HG03135 (cell line): ENCODE measurements around the gene USH2A.
"Not testable (repeated sequence)": the region's sequence is repeated elsewhere in the genome, so short reads cannot be mapped to it uniquely, and the experiment has no call there.

Experiments used
- ATAC-seq: cut with Tn5 transposase; IDR thresholded peaks from one replicate; pipeline ENCODE4 v1.9.1; 2021; ENCODE audit warnings: mild to moderate bottlenecking, moderate library complexity; ENCODE audit not compliant: unreplicated experiment

Gene USH2A

DNA sequence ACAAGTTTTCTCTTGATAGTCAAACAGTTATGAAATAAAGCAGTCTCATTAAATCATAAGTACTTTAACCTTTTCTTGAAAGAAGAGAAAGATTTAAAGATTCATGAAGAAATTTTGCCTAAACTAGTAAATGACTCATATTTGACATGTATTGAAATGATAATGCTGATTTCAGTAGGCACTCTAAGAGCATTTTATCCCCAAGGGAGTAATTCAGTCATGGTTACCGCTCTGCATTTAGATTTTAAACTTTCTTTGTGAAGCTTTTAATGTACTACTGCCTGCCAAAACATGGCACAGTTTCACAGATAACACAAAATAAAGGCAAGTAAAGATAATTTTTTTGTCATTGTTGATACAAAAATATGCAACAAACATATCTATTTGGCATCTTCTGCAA, 6.8 kb downstream of the USH2A start:
- no peak for ATAC-seq

DNA sequence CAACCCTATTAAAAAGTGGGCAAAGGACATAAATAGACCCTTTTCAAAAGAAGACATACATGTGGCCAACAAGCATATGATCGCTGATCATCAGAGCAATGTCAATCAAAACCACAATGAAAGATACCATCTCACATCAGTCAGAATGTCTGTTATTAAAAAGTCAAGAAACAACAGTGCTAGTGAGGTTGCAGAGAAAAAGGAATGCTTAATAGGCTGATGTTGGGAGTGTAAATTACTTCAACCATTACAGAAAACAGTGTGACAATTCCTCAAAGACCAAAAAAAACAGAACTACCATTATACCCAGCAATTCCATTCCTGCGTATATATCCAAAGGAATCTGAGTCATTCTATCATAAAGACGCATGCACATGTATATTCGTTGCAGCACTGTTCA, 13.2 kb downstream of the USH2A start:
- no peak for ATAC-seq

DNA sequence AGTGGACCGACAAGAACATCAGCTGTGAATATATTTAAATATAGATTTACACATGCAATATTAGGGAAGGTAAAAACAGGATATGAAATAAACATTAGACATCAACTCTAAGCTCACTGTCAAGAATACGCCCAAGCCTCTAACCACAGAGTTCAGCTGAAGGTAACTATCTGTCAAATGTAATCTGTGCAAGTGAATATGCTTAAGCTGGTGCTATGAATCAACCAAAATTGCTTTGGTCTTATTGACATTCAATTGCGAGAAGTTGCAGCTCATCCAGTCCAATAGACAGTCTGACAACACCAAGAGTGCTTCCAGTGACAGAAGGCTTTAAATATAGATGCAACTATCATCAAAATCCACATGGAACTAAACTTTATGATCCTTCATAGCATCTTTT, 32.3 kb downstream of the USH2A start:
- no peak for ATAC-seq

DNA sequence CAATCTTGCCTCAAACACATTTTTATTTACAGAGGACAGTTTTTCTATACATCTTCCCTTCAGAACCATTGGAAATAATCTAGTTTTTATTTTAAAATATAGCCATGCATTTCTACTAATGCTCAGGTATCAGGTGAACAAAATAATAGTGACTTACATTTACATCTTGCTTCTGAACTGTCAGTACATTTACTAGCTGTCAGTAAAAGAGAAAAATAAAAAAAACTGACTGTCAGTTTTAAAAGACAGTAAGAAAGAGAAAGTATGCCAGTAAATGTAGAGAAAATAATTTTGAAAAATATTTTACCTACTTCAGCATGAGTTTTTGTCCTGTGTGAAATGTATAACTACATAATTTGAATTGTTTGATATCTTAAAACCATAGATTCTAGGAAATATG, 33.5 kb downstream of the USH2A start:
- no peak for ATAC-seq

DNA sequence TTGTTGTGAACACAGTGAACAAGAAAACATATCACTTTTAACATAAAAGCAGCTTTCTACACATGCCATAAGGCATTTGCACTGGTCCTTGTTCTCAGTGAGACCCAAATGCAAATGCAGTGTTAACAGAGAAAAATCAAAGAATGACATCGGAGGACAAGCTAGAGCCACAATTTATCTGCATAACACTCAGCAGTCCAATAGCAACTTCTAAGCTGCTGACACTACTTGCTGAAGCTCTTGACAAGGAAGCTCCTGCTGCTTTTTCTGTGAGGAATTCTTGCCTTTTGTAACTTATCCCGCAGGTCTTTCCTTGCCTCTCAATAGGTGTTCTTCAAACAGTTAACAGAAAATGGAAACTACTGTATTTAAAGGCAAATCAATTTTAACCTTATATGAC, 34.7 kb downstream of the USH2A start:
- ATAC-seq = no peak

DNA sequence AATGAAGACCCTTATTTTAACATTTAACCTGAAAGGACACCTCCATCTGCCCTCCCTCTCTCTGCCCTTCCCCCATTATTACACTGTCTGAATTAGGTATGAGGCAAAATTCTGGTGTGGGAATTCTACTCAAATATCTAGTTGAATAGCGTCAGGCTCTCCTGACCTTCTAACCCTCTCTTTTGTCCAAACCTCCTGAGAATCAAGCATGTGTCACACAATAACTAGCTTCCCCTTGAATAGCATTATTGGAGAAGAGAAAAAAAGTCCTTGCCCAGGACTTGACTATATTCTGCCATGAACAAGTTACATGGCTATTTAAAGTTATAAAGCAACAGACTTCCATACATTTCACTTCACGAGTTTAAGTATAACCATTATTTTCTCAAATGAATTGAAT, 35.5 kb downstream of the USH2A start:
- no peak for ATAC-seq

DNA sequence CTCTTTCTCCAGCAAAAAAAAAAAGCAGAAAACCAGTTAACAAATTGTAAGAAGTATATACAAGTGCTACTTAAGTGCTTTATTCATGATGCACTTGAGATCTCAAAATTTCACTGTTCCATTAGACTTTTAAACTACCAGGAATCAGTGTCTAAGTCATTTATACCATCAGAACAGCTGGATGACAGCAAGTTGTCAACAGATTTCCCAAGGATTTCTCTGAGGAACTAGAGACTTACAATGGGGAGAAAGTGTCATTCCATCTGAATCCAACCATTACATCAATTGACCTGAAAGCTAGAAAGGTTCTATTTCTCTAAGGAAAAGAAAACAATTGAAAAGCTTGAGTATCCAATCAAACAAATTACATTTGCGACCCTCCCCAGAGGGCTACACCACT, 43.8 kb downstream of the USH2A start:
- no peak for ATAC-seq

DNA sequence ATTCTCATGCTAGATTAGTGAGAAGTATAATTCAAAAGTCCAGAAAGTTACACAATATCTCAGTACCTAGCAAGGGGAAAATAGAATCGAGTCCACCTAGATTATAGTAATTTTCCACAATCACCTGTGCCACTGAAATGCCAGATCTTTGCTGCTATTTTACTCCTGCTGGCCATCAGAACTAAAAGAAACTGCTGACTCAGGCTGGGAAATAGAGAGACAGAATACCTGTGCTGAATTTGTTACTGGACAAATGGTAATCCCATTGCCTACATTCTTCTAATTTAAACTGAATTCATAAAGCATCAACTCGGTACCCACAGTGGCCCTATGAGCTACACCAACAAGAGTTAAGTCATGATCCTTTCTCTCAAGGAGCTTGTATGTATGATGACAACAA, 55.0 kb downstream of the USH2A start:
- no peak for ATAC-seq

DNA sequence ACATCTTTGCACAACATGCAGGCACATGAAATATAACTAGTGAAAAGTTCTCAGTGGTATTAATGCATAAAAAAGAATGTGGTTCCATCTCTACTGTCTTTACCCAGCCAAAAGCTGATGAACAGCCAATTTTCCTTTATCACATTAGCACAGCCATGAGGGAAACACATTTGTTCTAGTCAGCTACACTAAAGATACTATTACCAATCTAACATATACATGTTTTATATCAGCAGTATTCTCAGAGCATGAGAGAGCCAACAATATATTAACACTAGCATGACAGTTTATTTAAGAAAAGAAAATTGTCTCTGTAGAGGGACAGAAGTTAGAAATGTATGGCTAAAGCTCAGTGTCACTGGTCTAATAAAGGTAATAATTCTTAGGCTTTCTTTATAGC, 56.3 kb downstream of the USH2A start:
- ATAC-seq = no peak

DNA sequence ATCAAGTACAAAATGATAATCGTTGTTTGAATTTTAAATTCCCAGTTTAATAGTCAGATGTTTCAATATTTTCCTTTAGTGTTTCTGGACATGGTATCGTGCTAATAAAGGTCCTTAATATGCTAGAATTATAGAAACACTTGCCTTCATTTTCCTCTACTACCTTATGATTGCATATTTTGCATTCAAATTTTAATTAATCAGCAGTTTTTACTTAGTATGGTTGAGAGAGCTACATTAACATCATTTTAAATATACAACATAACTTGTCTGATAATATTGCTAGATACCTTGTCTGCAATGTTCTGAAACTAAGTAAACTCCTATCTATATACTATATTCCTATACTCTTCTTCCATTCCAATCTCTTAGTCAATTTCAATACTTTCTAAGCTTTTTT, 66.3 kb downstream of the USH2A start:
- no peak for ATAC-seq

DNA sequence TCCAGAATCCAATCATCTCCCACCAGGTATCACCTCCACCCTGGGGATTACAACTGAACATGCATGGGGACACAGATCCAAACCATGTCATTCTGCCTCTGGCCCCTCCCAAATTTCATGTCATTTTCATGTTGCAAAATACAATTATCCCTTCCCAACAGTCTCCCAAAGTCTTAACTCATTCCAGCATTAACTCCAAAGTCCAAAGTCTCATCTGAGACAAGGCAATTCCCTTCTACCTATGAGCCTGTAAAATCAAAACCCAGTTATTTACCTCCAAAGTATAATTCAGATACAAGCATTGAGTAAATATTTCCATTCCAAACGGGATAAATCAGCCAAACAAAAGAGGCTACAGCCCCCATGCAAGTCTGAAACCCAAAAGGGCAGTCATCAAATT, 73.1 kb downstream of the USH2A start:
- no peak for ATAC-seq

DNA sequence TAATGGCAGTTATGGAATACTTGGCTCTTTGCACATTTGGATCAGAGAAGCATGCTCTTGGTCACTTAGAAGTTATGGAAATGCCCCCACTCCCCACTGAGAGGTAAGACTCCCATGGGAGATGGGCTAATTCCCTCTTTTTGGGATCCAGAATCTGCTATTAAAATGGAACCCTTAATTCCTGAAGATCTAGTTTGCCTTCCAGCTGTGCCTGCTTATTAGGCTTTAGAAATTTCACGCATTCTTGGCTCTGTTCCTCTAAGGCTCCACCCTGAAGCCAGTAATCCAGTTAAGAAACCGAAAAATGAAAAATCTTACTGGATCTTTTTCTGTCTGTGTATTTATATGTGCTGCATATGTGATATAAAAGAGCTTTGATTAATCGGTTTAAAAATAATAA, 76.7 kb downstream of the USH2A start:
- ATAC-seq = no peak

DNA sequence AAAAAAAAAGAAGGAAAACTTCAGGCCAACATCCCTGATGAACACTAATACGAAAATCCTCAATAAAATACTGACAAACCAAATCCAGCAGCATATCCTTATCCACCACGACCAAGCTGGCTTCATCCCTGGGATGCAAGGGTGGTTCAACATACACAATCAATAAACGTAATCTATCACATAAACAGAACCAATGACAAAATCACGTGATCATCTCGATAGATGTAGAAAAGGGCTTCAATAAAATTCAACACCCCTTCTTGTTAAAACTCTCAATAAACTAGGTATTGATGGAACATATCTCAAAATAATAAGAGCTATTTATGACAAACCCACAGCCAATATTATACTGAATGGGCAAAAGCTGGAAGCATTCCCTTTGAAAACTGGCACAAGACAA, 82.7 kb downstream of the USH2A start:
- ATAC-seq = not testable (repeated sequence)

DNA sequence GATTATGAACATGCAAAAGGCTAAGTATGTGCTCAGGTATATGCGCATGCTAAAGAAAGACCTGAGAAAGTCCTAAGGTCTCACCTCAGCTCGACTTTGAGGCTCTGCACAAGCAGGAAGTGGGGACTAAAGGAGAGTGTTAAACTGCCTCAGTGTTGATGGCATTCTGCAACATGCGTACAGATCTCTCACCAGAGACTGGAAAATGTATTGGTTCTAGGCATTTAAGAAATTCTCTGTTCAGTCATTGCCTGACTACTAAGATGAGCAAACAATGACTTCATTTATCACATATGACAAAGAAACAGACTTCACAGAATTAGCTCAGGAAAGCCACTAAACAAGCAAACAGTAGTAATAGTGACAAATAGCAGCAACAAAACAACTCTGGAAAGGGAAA, 90.8 kb downstream of the USH2A start:
- ATAC-seq = no peak

DNA sequence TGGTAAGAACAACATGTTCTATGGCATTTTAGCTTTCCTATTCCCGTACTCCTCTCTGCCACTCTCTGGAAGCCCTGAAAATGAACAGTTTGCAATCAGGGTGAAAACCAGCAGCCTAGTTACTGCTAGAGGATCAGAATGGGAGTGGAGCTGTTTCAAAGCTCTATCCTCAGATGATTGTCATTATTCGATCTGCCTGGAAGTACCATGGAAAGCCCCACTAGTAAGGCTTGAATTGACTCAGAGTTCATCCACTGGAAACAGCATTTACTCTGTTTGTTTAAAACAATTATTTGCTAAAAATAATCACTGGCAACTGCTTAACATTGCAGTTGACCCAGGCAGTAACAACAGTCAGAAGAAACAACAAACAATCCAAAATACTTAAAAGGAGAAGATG, 91.2 kb downstream of the USH2A start:
- ATAC-seq = no peak

DNA sequence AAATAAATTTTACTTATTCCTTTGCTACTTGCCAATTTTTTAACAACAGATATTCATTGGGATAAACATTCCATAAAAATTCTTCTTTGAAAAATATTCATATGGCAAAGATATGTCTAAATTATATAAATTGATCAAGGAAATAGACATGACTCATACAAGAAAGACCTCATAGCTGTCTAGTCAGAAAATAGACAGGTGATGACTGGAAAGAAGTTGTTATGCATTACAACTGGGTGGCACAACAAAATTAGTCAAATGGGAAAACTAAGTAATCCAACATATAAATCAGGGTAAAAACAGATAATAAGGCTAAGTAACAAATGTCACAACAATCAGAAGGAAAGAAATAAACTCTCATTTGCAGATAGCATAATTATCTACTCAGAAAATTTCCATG, 92.0 kb downstream of the USH2A start:
- ATAC-seq = no peak

DNA sequence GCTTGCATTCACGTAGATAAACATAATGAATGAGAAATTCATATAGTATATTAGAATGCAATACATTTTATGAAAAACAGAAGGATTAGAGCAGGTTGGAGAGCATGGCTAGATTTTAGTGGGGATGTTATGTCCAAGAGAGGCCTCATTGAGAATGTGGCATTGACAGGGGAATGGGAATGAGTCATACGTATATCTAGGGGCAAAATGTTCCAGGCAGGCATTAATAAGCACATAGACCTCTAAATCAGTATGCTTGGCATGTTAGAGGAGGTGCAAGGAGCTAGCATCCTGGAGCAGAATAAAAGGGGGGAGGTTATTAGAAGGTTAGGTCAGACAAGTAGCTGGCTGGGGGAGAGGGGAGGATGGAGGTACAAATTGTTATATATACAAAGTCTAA, 93.0 kb downstream of the USH2A start:
- ATAC-seq = no peak

DNA sequence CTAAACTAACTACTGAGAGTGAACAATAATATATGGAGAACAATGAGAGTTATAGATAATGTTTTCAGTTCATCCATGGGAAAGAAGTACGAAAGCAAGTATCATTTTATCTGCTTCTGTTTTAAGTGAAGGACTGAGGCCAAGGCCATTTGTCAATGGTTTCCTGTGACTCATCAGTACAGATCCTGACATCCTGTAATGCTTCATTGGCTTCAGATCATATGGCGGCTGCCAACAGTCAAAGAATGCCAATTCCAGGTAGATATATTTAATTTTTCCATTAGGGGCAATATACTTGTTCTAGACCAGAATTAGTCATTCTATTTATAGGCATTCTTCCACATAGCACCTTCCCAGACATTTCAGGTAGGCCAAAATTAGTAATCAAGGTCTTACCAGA, 97.3 kb downstream of the USH2A start:
- ATAC-seq = no peak

DNA sequence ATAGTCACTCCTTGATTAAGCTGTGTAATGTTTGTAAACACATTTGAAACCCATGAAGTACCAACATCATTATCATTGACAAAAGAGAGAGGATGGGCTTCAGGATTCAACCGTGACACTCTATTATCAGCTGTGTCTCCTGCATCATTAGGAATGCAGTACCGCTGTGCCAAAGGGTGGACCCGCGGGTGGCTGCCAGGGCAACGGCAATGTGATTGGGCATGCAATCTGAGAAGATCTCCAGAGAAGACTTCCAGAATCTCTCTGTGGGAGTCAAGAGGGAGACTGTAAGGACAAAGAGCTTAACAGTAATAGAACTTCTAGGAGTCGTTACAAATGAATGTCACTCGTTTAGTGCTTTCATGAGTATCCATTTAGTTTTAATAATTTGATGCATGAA, 97.9 kb downstream of the USH2A start:
- ATAC-seq = no peak

DNA sequence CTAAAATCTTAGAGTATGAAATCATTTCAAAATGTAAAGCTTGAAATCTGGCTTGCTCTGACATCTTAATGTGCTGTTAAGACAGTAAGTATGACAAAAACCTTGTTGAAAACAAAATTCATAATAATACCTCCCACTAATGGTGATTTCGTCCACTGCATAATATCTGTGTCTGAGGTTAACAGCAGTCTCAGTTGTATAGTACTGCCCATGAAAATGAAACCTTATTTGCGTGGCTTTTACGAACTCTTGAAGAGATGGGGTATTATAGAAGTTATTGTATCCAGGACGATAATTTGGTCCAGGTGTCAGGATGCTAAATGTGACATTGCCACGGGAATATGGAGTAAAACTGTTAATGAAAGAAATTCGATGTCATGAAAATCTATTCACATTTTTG, 99.9 kb downstream of the USH2A start:
- no peak for ATAC-seq

DNA sequence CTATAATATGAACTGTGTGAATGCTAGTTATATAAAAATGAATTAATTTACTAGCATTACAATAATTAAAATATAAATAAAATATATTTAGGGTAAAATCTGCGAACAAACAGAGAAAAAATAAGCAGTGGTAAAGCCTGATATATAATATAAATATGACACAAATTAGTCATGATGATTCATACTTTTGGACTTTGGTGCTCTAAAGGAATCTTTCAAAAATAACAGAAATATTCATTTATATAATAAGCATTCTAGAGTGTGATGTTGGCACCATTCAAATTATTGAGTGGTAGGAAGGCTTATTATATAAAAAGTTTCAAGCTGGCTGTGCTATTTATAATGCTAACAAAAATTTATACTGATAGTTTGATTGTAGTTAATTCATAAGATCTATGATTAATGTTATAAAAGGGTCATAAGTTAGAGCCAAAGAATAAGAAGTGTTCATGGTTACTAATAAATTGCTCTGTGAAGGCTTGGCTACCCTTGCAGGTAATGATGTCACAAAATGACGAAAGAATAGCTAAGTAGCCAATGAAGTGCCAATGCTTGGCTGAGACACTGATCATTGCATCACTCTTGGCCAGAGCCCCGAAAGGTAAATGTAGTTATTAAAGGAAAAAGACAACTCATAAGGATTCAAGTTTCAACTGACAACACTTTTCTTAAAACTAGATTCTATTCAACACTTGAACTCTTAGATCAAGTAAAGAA, 108.7 kb downstream of the USH2A start:
- ATAC-seq = no peak

DNA sequence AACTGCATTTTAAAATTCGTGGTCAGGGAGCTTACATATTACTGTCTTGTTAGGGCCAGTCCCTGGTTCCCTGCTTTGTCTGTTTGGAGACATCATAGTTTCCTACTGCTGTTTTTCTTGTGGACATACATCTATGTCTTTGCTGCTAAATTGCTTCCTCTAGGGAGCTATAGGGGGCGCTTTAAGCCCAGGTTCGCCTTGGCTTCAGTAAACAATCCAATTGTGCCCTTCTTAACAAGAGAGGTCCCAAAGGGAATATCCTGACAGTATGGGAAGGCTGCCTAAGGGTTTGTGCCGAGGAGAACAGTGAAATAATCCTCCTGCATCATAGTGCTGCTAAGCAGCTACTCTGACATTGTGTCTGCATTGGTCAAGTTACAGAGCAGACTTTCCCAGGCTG, 112.5 kb downstream of the USH2A start:
- no peak for ATAC-seq

DNA sequence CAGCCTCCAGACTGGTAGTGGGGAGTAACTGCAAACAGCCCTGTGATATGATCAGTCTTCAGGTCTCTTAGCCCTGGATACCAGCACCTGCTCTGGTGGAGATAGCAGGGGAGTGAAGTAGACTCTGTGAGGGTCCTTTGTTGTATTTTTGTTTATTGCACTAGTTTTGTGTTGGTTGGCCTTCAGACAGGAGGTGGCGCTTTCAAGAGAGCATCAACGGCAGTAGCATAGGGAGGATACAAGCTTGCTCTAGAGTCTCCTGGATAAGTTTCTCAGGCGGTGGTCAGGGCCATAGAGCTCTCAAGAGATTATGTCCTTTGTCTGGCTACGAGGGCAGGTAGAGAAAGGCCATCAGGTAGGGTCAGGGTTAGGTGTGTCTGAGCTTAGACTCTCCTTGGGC, 116.4 kb downstream of the USH2A start:
- ATAC-seq = no peak

DNA sequence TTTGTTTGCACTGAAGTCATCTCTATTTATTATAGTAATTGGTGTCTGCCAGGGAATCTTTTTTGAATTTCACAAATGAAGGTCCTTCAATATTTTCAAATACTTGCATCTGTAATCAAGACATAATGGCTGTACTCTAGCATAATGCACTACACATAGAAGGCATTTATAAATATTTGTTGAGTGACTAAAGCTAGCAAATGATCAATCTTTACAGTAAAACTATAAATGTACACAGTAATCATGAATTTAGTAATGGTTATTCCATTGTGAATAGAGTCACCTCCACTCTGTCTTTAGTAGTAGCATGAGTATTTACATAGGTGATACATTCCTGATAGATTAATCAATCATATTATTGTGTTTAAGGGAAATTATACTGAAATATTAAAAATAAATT, 119.6 kb downstream of the USH2A start:
- no peak for ATAC-seq
